Measurements from ENCODE around the gene PHLDA3.

- no peak for TF ChIP-seq CTCF (IDR thresholded peaks at IDR 0.05; ENCODE audit: low read length)
- no peak for TF ChIP-seq EZH2 (IDR thresholded peaks at IDR 0.05; ENCODE audit: borderline replicate concordance, low read length)
These were observed 17.2 kb upstream of the PHLDA3 start for GRCh38 chr1:201486187-201486586.
